ENCODE results near the gene DYNC2I2. TPM values are rescaled to one million over a fixed set of nuclear protein-coding genes. Genes with fewer than 3 reads are reported as not detected.

The DYNC2I2 gene
- polyA plus RNA-seq, 4 donors = 37.6 to 122 (median 92.3) TPM

DNA sequence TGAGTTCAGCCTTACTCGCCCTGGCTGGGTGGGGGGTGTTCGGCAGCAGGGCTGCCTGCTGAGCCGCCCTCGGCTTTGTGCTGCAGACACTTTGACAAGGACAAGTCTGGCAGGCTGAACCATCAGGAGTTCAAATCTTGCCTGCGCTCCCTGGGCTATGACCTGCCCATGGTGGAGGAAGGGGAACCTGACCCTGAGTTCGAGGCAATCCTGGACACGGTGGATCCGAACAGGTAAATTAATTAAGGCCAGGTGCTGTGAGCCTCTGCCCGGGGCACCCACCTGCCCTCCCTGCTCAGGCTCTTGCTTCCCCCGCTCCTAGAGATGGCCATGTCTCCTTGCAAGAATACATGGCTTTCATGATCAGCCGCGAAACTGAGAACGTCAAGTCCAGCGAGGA lies 24.2 kb downstream of the DYNC2I2 start:
- Histone ChIP-seq H3K9me3 (ENCODE audit: control insufficient read depth in 2 of 2, insufficient read depth in 1 of 2, low read depth in 1 of 2, low read length in 1 of 2) (no peaks in the 10 kb centered on the region), H3K27me3 (ENCODE audit: control insufficient read depth in 3 of 3, insufficient read depth in 3 of 3, low read length in 3 of 3) (no peaks in the 10 kb centered on the region), H3K4me3 (ENCODE audit: low read depth in 1 of 3, low read length in 3 of 3) (no peak overlapping the region), H3K27ac (ENCODE audit: low read depth in 1 of 3, low read length in 2 of 3) (peak overlapping the region in 1 of 3 donors; percentile 34), H3K36me3 (ENCODE audit: control insufficient read depth in 3 of 3, insufficient read depth in 2 of 3, low read depth in 1 of 3, low read length in 3 of 3) (peaks cover 18 to 98% (median 24%) of the 10 kb centered on the region in 3 donors), H3K4me1 (ENCODE audit: control insufficient read depth in 3 of 3, insufficient read depth in 2 of 3, low read depth in 1 of 3, low read length in 2 of 3) (peaks cover 0 to 26% (median 5%) of the 10 kb centered on the region in 3 donors)
- 93 to 95% (median 94%) methylated on average over 14 of the region's 14 CpGs for WGBS, 3 donors
- FAIRE-seq (no peak), DNase-seq (no peak)

DNA sequence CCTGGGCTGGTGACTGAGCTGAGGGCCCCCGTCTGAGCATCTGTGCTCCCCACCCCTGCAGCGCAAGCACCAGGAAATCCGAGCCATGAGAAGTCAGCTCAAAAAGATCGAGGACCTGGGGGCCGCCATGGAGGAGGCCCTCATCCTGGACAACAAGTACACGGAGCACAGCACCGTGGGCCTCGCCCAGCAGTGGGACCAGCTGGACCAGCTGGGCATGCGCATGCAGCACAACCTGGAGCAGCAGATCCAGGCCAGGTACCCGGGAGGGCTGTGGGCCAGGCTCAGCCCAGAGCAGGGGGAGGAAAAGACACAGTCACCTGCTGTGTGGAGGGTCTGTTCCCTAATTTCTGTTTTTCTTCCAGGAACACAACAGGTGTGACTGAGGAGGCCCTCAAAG lies 24.6 kb downstream of the DYNC2I2 start:
- H3K27ac ChIP-seq (ENCODE audit: low read depth in 1 of 3, low read length in 2 of 3) = no peak overlapping the region
- peaks cover 18 to 98% (median 27%) of the 10 kb centered on the region in 3 donors for H3K36me3 ChIP-seq (ENCODE audit: control insufficient read depth in 3 of 3, insufficient read depth in 2 of 3, low read depth in 1 of 3, low read length in 3 of 3)
- DNase-seq = no peak
- no peaks in the 10 kb centered on the region for H3K27me3 ChIP-seq (ENCODE audit: control insufficient read depth in 3 of 3, insufficient read depth in 3 of 3, low read length in 3 of 3)
- H3K4me3 ChIP-seq (ENCODE audit: low read depth in 1 of 3, low read length in 3 of 3) = no peak overlapping the region
- no peaks in the 10 kb centered on the region for H3K9me3 ChIP-seq (ENCODE audit: control insufficient read depth in 2 of 2, insufficient read depth in 1 of 2, low read depth in 1 of 2, low read length in 1 of 2)
- peaks cover 0 to 26% (median 5%) of the 10 kb centered on the region in 3 donors for H3K4me1 ChIP-seq (ENCODE audit: control insufficient read depth in 3 of 3, insufficient read depth in 2 of 3, low read depth in 1 of 3, low read length in 2 of 3)
- no peak for FAIRE-seq
- WGBS, 3 donors = 87 to 92% (median 89%) methylated on average over 10 of the region's 10 CpGs

DNA sequence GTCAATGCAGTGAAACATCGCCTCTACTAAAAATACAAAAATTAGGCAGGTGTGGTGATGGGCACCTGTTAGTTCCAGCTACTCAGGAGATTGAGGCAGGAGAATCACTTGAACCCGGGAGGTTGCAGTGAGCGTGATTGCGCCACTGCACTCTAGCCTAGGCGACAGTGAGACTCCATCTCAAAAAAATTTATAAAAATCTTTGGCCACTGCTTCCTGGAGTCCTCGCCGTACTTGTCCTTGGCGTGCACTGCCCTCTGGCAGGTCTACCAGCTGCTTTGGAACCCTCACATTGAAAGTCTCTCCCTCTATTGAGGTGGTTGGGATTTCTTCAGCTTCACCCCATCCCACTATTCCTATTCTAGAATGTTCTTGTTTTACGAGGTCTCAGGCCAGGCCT lies 25.0 kb downstream of the DYNC2I2 start:
- H3K27ac ChIP-seq (ENCODE audit: low read depth in 1 of 3, low read length in 2 of 3) = no peak overlapping the region
- no peaks in the 10 kb centered on the region for H3K27me3 ChIP-seq (ENCODE audit: control insufficient read depth in 3 of 3, insufficient read depth in 3 of 3, low read length in 3 of 3)
- peaks cover 0 to 22% (median 5%) of the 10 kb centered on the region in 3 donors for H3K4me1 ChIP-seq (ENCODE audit: control insufficient read depth in 3 of 3, insufficient read depth in 2 of 3, low read depth in 1 of 3, low read length in 2 of 3)
- H3K36me3 ChIP-seq (ENCODE audit: control insufficient read depth in 3 of 3, insufficient read depth in 2 of 3, low read depth in 1 of 3, low read length in 3 of 3) = peaks cover 21 to 98% (median 30%) of the 10 kb centered on the region in 3 donors
- H3K4me3 ChIP-seq (ENCODE audit: low read depth in 1 of 3, low read length in 3 of 3) = no peak overlapping the region
- FAIRE-seq (no peak), DNase-seq (no peak)
- 96 to 98% (median 97%) methylated on average over 9 of the region's 9 CpGs for WGBS, 3 donors
- H3K9me3 ChIP-seq (ENCODE audit: control insufficient read depth in 2 of 2, insufficient read depth in 1 of 2, low read depth in 1 of 2, low read length in 1 of 2) = no peaks in the 10 kb centered on the region

DNA sequence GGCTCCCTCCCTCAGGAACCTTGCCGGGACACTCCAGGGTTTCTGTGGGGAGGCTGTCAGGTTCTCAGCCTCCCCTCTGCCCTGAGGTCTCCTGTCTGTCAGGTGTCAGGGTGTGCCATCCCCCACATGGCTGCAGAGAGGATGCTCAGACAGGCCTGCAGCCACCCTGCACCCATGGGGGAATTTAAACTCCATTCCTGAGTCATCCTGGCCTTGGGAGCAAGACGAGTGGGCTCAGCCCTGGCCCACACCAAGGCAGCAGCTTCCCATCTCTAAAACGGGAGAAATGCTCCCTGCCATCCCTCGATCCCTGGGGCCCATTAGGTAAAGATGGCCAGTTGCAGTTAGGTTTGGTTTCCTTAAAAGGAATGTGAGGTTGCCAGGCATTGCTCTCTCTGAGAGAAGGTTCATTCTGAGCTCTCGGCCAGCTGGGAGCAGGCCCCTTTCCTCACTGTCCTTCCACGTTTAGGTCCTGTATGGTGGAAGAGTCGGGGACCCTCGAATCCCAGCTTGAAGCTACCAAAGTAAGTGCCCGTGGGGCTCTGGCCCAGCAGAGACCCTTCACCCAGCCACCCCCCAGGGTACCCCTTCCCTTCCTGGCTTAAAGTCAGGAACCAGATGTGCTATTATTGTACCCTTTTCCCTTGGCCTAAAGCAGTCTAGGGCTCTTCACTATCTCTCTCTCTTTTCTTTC lies 26.6 kb downstream of the DYNC2I2 start:
- 73 to 84% (median 76%) methylated on average over 8 to 9 of the region's 9 CpGs for WGBS, 3 donors
- DNase-seq = no peak

DNA sequence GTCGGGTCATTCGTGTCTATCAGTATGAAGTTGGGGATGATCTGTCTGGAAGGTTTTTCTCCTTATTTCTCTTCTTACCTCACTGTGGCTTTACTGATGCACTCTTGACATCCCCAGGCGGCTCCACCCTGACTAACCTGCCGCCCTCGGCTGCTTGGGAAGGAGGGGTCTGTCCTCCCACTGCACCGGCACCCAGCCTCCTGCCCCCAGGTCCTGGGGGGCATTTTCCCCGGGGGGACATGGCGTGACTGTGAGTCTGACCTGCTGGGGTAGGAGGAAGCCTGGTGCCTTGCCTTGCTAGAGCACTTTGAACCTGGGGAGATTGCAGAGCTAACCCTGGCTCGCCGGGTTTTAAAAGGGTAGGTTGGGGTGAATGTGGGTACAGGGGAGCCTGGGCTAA lies 27.5 kb downstream of the DYNC2I2 start:
- Histone ChIP-seq H3K36me3 (ENCODE audit: control insufficient read depth in 3 of 3, insufficient read depth in 2 of 3, low read depth in 1 of 3, low read length in 3 of 3) (peaks cover 29 to 100% (median 44%) of the 10 kb centered on the region in 3 donors), H3K9me3 (ENCODE audit: control insufficient read depth in 2 of 2, insufficient read depth in 1 of 2, low read depth in 1 of 2, low read length in 1 of 2) (no peaks in the 10 kb centered on the region), H3K4me1 (ENCODE audit: control insufficient read depth in 3 of 3, insufficient read depth in 2 of 3, low read depth in 1 of 3, low read length in 2 of 3) (no peaks in the 10 kb centered on the region), H3K4me3 (ENCODE audit: low read depth in 1 of 3, low read length in 3 of 3) (no peak overlapping the region), H3K27me3 (ENCODE audit: control insufficient read depth in 3 of 3, insufficient read depth in 3 of 3, low read length in 3 of 3) (no peaks in the 10 kb centered on the region), H3K27ac (ENCODE audit: low read depth in 1 of 3, low read length in 2 of 3) (no peak overlapping the region)
- DNase-seq (no peak), FAIRE-seq (no peak)
- WGBS, 3 donors = 92 to 97% (median 95%) methylated on average over 10 of the region's 10 CpGs

More for the DNA sequence above, 26.6 kb downstream of the DYNC2I2 start:
- Histone ChIP-seq H3K27ac (ENCODE audit: low read depth in 1 of 3, low read length in 2 of 3) (no peak overlapping the region), H3K4me1 (ENCODE audit: control insufficient read depth in 3 of 3, insufficient read depth in 2 of 3, low read depth in 1 of 3, low read length in 2 of 3) (peaks cover 0 to 6% (median 2%) of the 10 kb centered on the region in 3 donors), H3K9me3 (ENCODE audit: control insufficient read depth in 2 of 2, insufficient read depth in 1 of 2, low read depth in 1 of 2, low read length in 1 of 2) (no peaks in the 10 kb centered on the region), H3K4me3 (ENCODE audit: low read depth in 1 of 3, low read length in 3 of 3) (no peak overlapping the region), H3K27me3 (ENCODE audit: control insufficient read depth in 3 of 3, insufficient read depth in 3 of 3, low read length in 3 of 3) (no peaks in the 10 kb centered on the region), H3K36me3 (ENCODE audit: control insufficient read depth in 3 of 3, insufficient read depth in 2 of 3, low read depth in 1 of 3, low read length in 3 of 3) (peaks cover 22 to 100% (median 37%) of the 10 kb centered on the region in 3 donors)
- FAIRE-seq = no peak

DNA sequence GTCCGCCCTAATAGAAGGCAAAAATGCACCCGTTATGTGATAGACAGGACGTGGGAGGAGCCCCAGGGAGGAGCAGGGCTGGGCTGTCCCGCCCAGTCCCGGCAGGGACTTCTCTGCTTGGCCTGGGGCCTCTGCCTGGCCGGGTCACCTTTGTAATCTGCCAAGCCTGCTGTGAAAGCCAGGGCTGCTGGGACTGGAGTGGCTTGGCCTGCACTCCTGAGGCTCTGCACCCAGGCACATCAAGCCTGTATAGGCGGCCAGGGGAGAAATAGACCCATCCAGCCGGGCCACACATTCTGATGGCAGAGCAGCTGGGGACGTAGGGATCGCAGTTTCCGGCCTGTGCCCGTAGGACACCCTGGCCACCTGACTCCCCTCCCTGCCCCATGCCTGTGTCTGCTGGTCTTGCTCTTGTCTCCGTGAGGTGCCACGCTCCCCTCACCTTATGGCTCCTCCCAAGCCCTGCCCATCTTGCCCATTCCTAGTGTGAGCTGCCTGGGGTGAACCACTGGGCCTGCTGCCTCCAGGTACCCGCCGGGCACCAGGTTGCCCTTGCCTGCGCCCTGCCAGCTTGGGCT lies 28.1 kb downstream of the DYNC2I2 start:
- WGBS, 3 donors = 76 to 78% (median 76%) methylated on average over 17 of the region's 17 CpGs
- Histone ChIP-seq H3K36me3 (ENCODE audit: control insufficient read depth in 3 of 3, insufficient read depth in 2 of 3, low read depth in 1 of 3, low read length in 3 of 3) (peaks cover 29 to 100% (median 42%) of the 10 kb centered on the region in 3 donors), H3K9me3 (ENCODE audit: control insufficient read depth in 2 of 2, insufficient read depth in 1 of 2, low read depth in 1 of 2, low read length in 1 of 2) (no peaks in the 10 kb centered on the region), H3K4me1 (ENCODE audit: control insufficient read depth in 3 of 3, insufficient read depth in 2 of 3, low read depth in 1 of 3, low read length in 2 of 3) (no peaks in the 10 kb centered on the region), H3K4me3 (ENCODE audit: low read depth in 1 of 3, low read length in 3 of 3) (no peak overlapping the region), H3K27ac (ENCODE audit: low read depth in 1 of 3, low read length in 2 of 3) (no peak overlapping the region), H3K27me3 (ENCODE audit: control insufficient read depth in 3 of 3, insufficient read depth in 3 of 3, low read length in 3 of 3) (no peaks in the 10 kb centered on the region)
- no peak for FAIRE-seq
- DNase-seq = peak in 1 of 2 donors; percentile 17

DNA sequence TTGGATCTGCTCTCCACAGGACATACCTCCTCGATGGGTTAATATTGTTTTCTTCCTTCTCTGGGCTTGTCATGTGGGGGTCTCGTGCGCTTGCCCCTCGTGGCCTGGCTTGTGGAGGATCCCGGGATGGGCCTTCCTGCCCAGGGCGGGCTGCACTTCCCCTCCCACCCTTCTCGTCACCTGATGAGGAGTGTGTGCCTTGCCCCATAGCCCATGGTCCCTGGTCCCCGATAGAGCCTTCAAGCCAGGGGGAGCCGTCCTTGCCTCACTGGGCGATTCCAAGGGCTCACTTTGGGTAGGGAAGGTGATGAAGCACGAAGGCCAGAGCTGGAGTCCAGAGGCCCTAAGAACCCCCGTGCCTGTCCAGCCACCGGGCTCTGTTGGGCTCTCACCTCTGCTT lies 28.7 kb downstream of the DYNC2I2 start:
- Histone ChIP-seq H3K27me3 (ENCODE audit: control insufficient read depth in 3 of 3, insufficient read depth in 3 of 3, low read length in 3 of 3) (no peaks in the 10 kb centered on the region), H3K4me3 (ENCODE audit: low read depth in 1 of 3, low read length in 3 of 3) (no peak overlapping the region), H3K36me3 (ENCODE audit: control insufficient read depth in 3 of 3, insufficient read depth in 2 of 3, low read depth in 1 of 3, low read length in 3 of 3) (peaks cover 28 to 100% (median 41%) of the 10 kb centered on the region in 3 donors), H3K9me3 (ENCODE audit: control insufficient read depth in 2 of 2, insufficient read depth in 1 of 2, low read depth in 1 of 2, low read length in 1 of 2) (no peaks in the 10 kb centered on the region), H3K27ac (ENCODE audit: low read depth in 1 of 3, low read length in 2 of 3) (no peak overlapping the region), H3K4me1 (ENCODE audit: control insufficient read depth in 3 of 3, insufficient read depth in 2 of 3, low read depth in 1 of 3, low read length in 2 of 3) (no peaks in the 10 kb centered on the region)
- WGBS, 3 donors = 82 to 94% (median 90%) methylated on average over 13 of the region's 13 CpGs
- FAIRE-seq = no peak
- DNase-seq = no peak

DNA sequence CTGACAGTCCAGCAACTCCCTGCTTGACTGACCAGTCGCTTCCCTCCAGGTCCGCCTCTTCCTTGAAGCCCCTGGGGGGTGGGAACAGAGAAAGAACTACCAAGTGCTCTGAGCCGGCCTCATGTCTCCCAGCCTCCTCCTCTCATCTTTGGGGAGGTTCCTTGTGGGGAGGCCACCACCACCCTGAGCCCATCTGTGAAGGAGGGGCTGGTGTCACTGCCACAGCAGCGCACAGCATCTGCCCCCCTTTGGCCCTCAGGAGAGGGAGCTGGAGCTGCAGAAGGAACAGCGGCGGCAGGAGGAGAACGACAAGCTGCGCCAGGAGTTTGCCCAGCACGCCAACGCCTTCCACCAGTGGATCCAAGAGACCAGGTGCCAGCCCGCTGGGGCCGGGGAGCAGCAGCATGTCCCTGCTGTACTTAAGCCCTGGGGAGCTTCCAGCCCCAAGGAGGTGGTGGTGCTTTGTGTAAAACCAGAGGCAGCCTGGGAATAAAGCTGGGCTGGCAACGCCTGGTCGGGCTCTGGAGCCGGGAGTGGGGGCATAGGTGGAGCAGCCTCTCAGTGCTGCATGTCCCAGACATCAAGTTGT lies 29.4 kb downstream of the DYNC2I2 start:
- no peaks in the 10 kb centered on the region for H3K27me3 ChIP-seq (ENCODE audit: control insufficient read depth in 3 of 3, insufficient read depth in 3 of 3, low read length in 3 of 3)
- no peaks in the 10 kb centered on the region for H3K4me1 ChIP-seq (ENCODE audit: control insufficient read depth in 3 of 3, insufficient read depth in 2 of 3, low read depth in 1 of 3, low read length in 2 of 3)
- FAIRE-seq = no peak
- DNase-seq = no peak
- H3K36me3 ChIP-seq (ENCODE audit: control insufficient read depth in 3 of 3, insufficient read depth in 2 of 3, low read depth in 1 of 3, low read length in 3 of 3) = peaks cover 22 to 100% (median 35%) of the 10 kb centered on the region in 3 donors
- 94 to 96% (median 95%) methylated on average over 15 of the region's 15 CpGs for WGBS, 3 donors
- H3K4me3 ChIP-seq (ENCODE audit: low read depth in 1 of 3, low read length in 3 of 3) = no peak overlapping the region
- no peaks in the 10 kb centered on the region for H3K9me3 ChIP-seq (ENCODE audit: control insufficient read depth in 2 of 2, insufficient read depth in 1 of 2, low read depth in 1 of 2, low read length in 1 of 2)
- no peak overlapping the region for H3K27ac ChIP-seq (ENCODE audit: low read depth in 1 of 3, low read length in 2 of 3)

Measured in small intestine (tissue), 7 donors.